Psoas muscle (tissue), 8 donors: ENCODE data around the gene TMEM50A. TPM values are rescaled to one million over a fixed set of nuclear protein-coding genes. Genes with fewer than 3 reads are reported as not detected.
"Not testable (repeated sequence)": the region's sequence is repeated elsewhere in the genome, so short reads cannot be mapped to it uniquely, and the experiment has no call there.

ENCODE experiments used
- ATAC-seq, 4 donors: fragments of 200-7000 bp; cut with Tn5 transposase; one replicate each; pipeline ENCODE4 v1.9.1; 2020; ENCODE audit warnings: moderate library complexity in 3 of 4, mild to moderate bottlenecking in 2 of 4
- DNase-seq, 2 donors: peaks; one replicate each; pipeline ENCODE4 v3.0.0-alpha.2; 2020
- H3K27ac ChIP-seq: fragments of 200-600 bp; one replicate; pipeline ENCODE4 v1.8.0; 2022
- H3K27me3 ChIP-seq, 3 donors: fragments of 200-600 bp in 1 of 3; one replicate each; pipeline versions ENCODE4 v1.6.1 to v1.8.0; 2013 to 2022; ENCODE audit warnings: low read length in 2 of 3, mild to moderate bottlenecking in 2 of 3, moderate library complexity in 1 of 3; ENCODE audit not compliant: insufficient read depth in 3 of 3
- H3K36me3 ChIP-seq, 2 donors: fragments of 200-600 bp in 1 of 2; one replicate each; pipeline versions ENCODE4 v1.6.1 to v1.8.0; 2013 to 2022; ENCODE audit warnings: low read depth in 1 of 2, mild to moderate bottlenecking in 1 of 2, moderate library complexity in 1 of 2; ENCODE audit not compliant: insufficient read depth in 1 of 2
- H3K4me1 ChIP-seq: fragments of 200-600 bp; one replicate; pipeline ENCODE4 v1.8.0; 2022
- H3K4me3 ChIP-seq: fragments of 200-600 bp; one replicate; pipeline ENCODE4 v1.8.0; 2022; ENCODE audit warnings: mild to moderate bottlenecking
- H3K9me3 ChIP-seq: fragments of 200-600 bp; one replicate; pipeline ENCODE4 v1.8.0; 2022
- CTCF ChIP-seq: fragments of 200-600 bp; IDR thresholded peaks from one replicate; pipeline ENCODE4 v1.8.0; 2022; ENCODE audit warnings: antibody characterized with exemption
- WGBS, 3 donors: extraction: QIAGEN DNeasy Blood & Tissue Kit; methylation state at CpG; one replicate each; pipeline versions ENCODE4 v1.1.6 to v1.1.7; 2013; 5-methylcytosine and 5-hydroxymethylcytosine counted together
- intact Hi-C, 2 donors: fragments of 100-400 bp; cut with DNase I; formaldehyde crosslinking; loops; one replicate each; pipeline versions ENCODE4 v1.11.0 to v1.14.2; 2022
- polyA plus RNA-seq, 3 donors: library from polyadenylated mRNA; stranded (reverse); fragments of 200-250 nt; gene quantifications; one replicate each; pipeline ENCODE4 v1.2.3, GENCODE V29; 2013
- total RNA-seq, 4 donors: library from RNA; stranded (reverse); fragmentation: NEBNext Ultra II Directional in 2 of 4; extraction: Animal tissue kit (Norgen Biotek cat#: 25700) in 2 of 4; gene quantifications; one replicate each; pipeline versions ENCODE4 v1.2.1 to v1.2.4, GENCODE V29; 2021 to 2023
- donor health status: healthy with polysubstance abuse.
- donor health status: DM: no; HTN: no; CAD: no; lungs with moderate emphysema.
- donor health status: Bipolar disorder and iron deficiency.
- donor health status: healthy.
- donor health status: DM: yes; HTN: yes; CAD: no.
- donor health status: DM: no; HTN: no; CAD: no.
- donor health status: DM: no; HTN: no; CAD: no.
- donor health status: DM: yes; HTN: yes; CAD: no.

The TMEM50A gene
- total and polyA plus RNA-seq, 7 donors = 37.0 to 68.1 (median 44.1) TPM

- WGBS, 3 donors = 85 to 97% (median 97%) methylated on average over 1 of the region's 1 CpG
- Histone ChIP-seq H3K27ac (no peak overlapping the region), H3K4me1 (no peaks in the 10 kb centered on the region), H3K9me3 (no peaks in the 10 kb centered on the region), H3K4me3 (no peak overlapping the region), H3K36me3 (peaks cover 3 to 94% of the 10 kb centered on the region in 2 donors), H3K27me3 (no peaks in the 10 kb centered on the region)
- no peak for ATAC-seq
- TF ChIP-seq CTCF = no peak
- DNase-seq = no peak
- intact Hi-C loops = no loop called here
These were observed 18.7 kb downstream of the TMEM50A start for GRCh38 chr1:25356848-25357247.

DNA sequence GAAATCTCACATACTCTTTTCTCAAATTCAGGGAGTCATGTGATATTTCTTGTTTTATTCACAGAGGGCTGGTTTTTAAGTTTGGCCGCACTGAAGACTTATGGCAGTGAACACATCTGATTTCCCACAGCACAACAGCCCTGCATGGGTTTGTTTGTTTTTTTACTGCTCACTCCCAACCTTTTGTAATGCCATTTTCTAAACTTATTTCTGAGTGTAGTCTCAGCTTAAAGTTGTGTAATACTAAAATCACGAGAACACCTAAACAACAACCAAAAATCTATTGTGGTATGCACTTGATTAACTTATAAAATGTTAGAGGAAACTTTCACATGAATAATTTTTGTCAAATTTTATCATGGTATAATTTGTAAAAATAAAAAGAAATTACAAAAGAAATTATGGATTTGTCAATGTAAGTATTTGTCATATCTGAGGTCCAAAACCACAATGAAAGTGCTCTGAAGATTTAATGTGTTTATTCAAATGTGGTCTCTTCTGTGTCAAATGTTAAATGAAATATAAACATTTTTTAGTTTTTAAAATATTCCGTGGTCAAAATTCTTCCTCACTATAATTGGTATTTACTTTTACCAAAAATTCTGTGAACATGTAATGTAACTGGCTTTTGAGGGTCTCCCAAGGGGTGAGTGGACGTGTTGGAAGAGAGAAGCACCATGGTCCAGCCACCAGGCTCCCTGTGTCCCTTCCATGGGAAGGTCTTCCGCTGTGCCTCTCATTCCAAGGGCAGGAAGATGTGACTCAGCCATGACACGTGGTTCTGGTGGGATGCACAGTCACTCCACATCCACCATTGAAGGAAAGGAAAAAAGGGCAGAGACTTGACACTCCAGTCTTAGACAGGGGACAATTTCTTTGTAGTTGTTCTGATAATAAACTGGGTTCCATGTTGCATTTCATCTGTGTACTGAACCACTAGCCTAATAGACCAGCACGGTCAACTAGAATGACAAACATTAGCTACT is 22.8 kb downstream of the TMEM50A start:
- Histone ChIP-seq H3K9me3 (no peaks in the 10 kb centered on the region), H3K4me1 (no peaks in the 10 kb centered on the region), H3K27ac (peak overlapping the region; percentile 13), H3K4me3 (no peak overlapping the region), H3K27me3 (no peaks in the 10 kb centered on the region), H3K36me3 (peaks cover 4 to 55% of the 10 kb centered on the region in 2 donors)
- TF ChIP-seq CTCF = no peak
- intact Hi-C loops = no loop called here
- DNase-seq = no peak
- WGBS, 3 donors = 82 to 91% (median 86%) methylated on average over 7 of the region's 7 CpGs
- peak in 1 of 4 donors; percentile 49 for ATAC-seq

DNA sequence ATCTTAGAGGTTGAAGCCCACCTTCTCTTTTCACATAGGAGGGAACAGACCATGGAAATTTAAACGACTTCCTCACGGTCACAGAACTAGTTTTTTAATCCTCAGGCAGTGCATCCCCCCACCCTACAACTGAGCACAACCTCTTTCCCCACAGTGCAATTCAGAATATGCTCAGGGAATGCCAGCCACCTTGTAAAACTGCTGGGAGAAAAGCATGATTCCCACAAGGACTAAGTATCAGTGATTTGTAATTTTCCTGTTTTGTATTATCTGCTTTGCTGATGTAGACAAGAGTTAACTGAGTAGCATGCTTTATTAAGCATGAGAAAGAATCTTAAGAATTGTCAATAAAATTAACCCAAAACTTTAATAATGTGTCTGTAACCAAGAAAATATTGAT is 23.8 kb downstream of the TMEM50A start:
- Histone ChIP-seq H3K27me3 (no peaks in the 10 kb centered on the region), H3K9me3 (no peaks in the 10 kb centered on the region), H3K36me3 (peaks cover 4 to 48% of the 10 kb centered on the region in 2 donors), H3K4me1 (no peaks in the 10 kb centered on the region), H3K27ac (peak overlapping the region; percentile 13), H3K4me3 (no peak overlapping the region)
- 50 to 55% (median 53%) methylated on average over 2 of the region's 2 CpGs for WGBS, 3 donors
- intact Hi-C loops = no loop called here
- no peak for ATAC-seq
- no peak for DNase-seq
- TF ChIP-seq CTCF = no peak

DNA sequence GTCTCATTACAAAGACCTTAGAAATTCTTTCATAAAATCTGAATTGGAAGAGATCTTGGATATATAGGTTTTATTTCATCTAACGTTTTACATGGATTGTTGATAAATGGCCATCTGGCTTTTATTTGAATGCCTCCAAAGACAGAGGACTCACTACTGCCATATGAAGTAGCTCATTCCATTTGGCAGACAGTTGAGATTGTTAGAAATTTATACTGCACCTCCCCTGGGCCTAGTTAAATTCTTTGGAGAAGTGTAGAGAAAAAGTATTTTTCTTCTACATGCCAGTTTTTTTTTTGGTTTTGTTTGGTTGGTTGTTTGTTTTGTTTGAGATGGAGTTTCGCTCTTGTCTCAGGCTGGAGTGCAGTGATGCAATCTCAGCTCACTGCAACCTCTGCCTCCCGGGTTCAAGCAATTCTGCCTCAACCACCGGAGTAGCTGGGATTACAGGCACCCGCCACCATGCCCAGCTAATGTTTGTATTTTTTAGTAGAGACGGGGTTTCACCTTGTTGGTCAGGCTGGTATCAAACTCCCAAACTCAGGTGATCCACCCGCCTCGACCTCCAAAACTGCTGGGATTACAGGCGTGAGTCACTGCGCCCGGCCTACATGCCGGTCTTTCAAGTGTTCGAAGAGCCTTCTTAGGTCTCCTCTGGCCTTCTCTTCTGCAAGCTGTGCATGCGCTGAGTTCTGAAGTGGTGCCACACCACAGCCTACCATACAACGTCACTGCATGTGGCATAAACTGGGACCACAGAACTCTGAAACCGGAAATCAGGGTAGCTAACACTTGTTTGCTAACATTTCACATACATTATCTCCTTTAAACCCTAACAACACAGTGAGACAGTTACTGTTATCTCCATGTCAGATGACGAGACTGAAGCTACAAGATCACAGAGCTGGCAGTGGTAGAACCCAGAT is 24.8 kb downstream of the TMEM50A start:
- H3K27me3 ChIP-seq, H3K4me3 ChIP-seq, H3K4me1 ChIP-seq, DNase-seq, intact Hi-C loops, H3K27ac ChIP-seq, H3K9me3 ChIP-seq: not testable (repeated sequence)
- peak in 1 of 4 donors; percentile 29 for ATAC-seq
- peaks cover 4 to 41% of the 10 kb centered on the region in 2 donors for H3K36me3 ChIP-seq
- WGBS, 3 donors = no CpG with 5 or more reads among the region's 17 CpGs

- Histone ChIP-seq H3K27me3 (no peaks in the 10 kb centered on the region), H3K9me3 (no peaks in the 10 kb centered on the region), H3K4me1 (no peaks in the 10 kb centered on the region), H3K36me3 (no peaks in the 10 kb centered on the region), H3K27ac (no peak overlapping the region), H3K4me3 (no peak overlapping the region)
- 82 to 88% (median 88%) methylated on average over 3 to 4 of the region's 4 CpGs for WGBS, 3 donors
- no peak for DNase-seq
- no peak for ATAC-seq
- no peak for TF ChIP-seq CTCF
- intact Hi-C loops = no loop called here
These were observed 31.1 kb downstream of the TMEM50A start for GRCh38 chr1:25369241-25369640.

DNA sequence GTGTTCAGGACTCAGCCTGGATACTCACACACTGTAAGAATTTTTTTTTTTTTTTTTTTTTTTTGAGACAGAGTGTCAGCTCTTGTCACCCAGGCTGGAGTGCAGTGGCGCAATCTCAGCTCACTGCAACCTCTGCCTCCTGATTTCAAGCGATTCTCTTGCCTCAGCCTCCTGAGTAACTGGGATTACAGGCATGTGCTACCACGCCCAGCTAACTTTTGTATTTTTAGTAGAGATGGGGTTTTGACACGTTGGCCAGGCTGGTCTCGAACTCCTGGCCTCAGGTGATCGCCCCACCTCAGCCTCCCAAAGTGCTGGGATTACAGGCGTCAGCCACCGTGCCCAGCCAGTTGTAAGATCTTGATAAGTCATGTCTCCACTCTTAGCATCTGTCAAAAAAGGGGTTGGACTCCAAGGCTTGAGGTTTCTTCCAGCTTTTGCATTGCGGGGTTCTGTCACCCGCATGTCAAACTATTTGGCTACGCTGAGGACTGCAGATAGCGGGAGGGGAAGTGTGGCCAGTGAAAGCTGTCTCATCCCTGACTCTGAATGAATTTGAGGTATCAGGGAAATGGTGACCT is 31.6 kb downstream of the TMEM50A start:
- H3K4me1 ChIP-seq, H3K27me3 ChIP-seq, ATAC-seq, DNase-seq, intact Hi-C loops, H3K36me3 ChIP-seq, H3K9me3 ChIP-seq, H3K4me3 ChIP-seq, H3K27ac ChIP-seq: not testable (repeated sequence)
- WGBS, 3 donors = 86 to 94% (median 93%) methylated on average over 12 of the region's 12 CpGs

DNA sequence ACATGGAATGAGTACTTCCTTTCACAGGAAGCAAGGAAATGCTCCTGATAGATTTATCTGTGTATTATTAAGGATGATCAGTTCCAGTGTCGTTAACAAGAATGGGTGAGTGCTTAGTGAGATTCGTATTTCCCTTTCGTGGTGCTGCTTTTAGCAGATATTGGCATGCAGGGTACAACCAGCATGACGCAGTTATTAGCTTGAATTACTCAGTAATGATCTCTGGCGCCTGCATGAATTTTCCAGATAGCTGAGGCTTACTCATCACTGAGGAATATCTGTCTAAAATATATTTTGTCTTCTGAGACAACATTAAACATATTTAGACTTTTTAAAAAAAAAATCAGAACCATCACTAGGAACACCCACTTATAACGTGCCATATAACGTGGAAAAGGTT is 33.6 kb downstream of the TMEM50A start:
- intact Hi-C loops, H3K36me3 ChIP-seq, H3K4me3 ChIP-seq, H3K27ac ChIP-seq, DNase-seq, H3K4me1 ChIP-seq, H3K27me3 ChIP-seq, H3K9me3 ChIP-seq: not testable (repeated sequence)
- 30 to 37% (median 30%) methylated on average over 7 of the region's 7 CpGs for WGBS, 3 donors
- peak in 3 of 4 donors; percentile 17 to 62 (median 38) for ATAC-seq
